DND-41 (cell line): ENCODE results near the gene OSCP1.

ENCODE experiments used
- ATAC-seq: fragments of 200-7000 bp; cut with Tn5 transposase; 3 replicates; pipeline ENCODE4 v1.9.1; 2021; ENCODE audit warnings: low read depth; ENCODE audit not compliant: insufficient read depth
- DNase-seq: peaks from one replicate; pipeline ENCODE4 v3.0.0-alpha.2; 2020
- H2AFZ ChIP-seq: 2 replicates; pipeline ENCODE4 v1.6.0; 2012; ENCODE audit warnings: low read depth, low read length
- H3K27ac ChIP-seq: 2 replicates; pipeline ENCODE4 v1.5.1; 2012; ENCODE audit warnings: low read length, inconsistent platforms
- H3K27me3 ChIP-seq: fragments of 200-600 bp; sonication (generic); 2 replicates; pipeline ENCODE4 v1.6.0; 2012; ENCODE audit warnings: low read length, mild to moderate bottlenecking, inconsistent platforms; ENCODE audit not compliant: insufficient read depth, poor library complexity
- H3K36me3 ChIP-seq: 2 replicates; pipeline ENCODE4 v1.5.1; 2012; ENCODE audit warnings: low read length, inconsistent platforms; ENCODE audit not compliant: insufficient read depth
- H3K4me1 ChIP-seq: 2 replicates; pipeline ENCODE4 v1.5.1; 2012; ENCODE audit warnings: mild to moderate bottlenecking, low read length; ENCODE audit not compliant: insufficient read depth
- H3K4me2 ChIP-seq: 2 replicates; pipeline ENCODE4 v1.6.0; 2012; ENCODE audit warnings: mild to moderate bottlenecking, moderate library complexity, low read length, inconsistent platforms; ENCODE audit not compliant: insufficient read depth
- H3K4me3 ChIP-seq, 2 experiments: fragments of 200-600 bp in 1 of 2; shearing (Covaris generic) in 1 of 2; 2 replicates each; pipeline ENCODE4 v1.5.1; 2012 to 2016; ENCODE audit warnings: inconsistent platforms in 2 of 2, low read length in 2 of 2, mild to moderate bottlenecking in 2 of 2, low read depth in 1 of 2, moderate library complexity in 1 of 2
- H3K79me2 ChIP-seq: 2 replicates; pipeline ENCODE4 v1.6.0; 2012; ENCODE audit warnings: low read length, inconsistent platforms; ENCODE audit not compliant: insufficient read depth
- H3K9ac ChIP-seq: 2 replicates; pipeline ENCODE4 v1.6.0; 2012; ENCODE audit warnings: low read depth, mild to moderate bottlenecking, inconsistent platforms, low read length, moderate library complexity
- H3K9me3 ChIP-seq: 2 replicates; pipeline ENCODE4 v1.5.1; 2012; ENCODE audit warnings: low read length, moderate library complexity, mild to moderate bottlenecking, inconsistent platforms; ENCODE audit not compliant: insufficient read depth, severe bottlenecking
- H4K20me1 ChIP-seq: 2 replicates; pipeline ENCODE4 v1.6.0; 2012; ENCODE audit warnings: low read length; ENCODE audit not compliant: insufficient read depth
- EZH2 ChIP-seq: IDR thresholded peaks from 3 replicates; pipeline ENCODE4 v1.6.1; 2012; ENCODE audit warnings: borderline replicate concordance, low read depth, mild to moderate bottlenecking, moderate library complexity, low read length, inconsistent platforms; ENCODE audit not compliant: severe bottlenecking
- TF ChIP-seq, protein P1 (sequence below): IDR thresholded peaks from 2 replicates; pipeline ENCODE4 v1.5.1; 2012; ENCODE audit warnings: borderline replicate concordance, low read length, moderate library complexity, mild to moderate bottlenecking; ENCODE audit not compliant: poor library complexity, severe bottlenecking; ENCODE audit errors: extremely low read depth

OSCP1 gene

DNA sequence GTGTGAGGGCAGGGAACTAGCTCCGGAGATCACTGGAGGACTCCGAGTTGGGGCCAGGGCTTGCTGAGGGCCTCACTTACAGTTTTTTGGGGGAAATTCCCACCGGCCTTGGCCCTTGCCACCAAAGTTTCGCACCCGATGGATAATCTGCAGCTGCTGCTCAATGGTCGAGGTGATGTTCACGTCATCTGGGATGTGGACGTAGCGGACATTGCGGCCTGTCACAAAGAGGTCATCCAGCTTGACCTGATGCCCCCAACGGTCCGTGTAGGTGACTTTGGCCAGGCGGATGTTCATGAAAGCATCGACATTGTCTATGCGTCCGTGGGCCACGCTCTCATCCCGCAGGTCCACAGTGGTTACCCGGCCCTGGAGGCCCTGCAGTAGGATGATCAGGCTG lies 56.6 kb downstream of the OSCP1 start:
- ATAC-seq = no peak

DNA sequence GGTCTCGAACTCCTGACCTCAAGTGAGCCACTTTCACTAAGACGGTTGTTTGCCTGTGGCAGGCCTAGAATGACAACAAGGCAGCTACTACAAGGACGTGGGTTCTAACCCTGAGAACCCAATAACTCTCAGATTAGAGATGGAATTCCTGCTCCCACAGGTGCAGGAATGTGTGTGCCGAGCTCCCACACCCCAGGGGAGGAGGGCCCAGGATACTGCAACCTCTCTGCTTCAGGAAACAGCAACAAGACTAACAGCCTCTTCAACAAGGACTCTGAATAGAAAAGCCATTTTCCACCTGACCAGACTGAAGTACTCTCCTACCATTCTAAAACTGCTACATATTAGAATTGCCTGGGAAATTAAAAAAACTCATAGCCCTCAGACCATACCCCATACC lies 57.4 kb downstream of the OSCP1 start:
- H2AFZ ChIP-seq = no peak overlapping the region
- H4K20me1 ChIP-seq = peaks cover 8% of the 10 kb centered on the region; the same call in 1 of the 2 replicates
- peaks cover 22% of the 10 kb centered on the region for H3K4me1 ChIP-seq
- H3K9me3 ChIP-seq = no peaks in the 10 kb centered on the region
- no peak overlapping the region for H3K4me2 ChIP-seq
- no peak overlapping the region for H3K9ac ChIP-seq
- H3K36me3 ChIP-seq = peaks cover 43% of the 10 kb centered on the region
- H3K4me3 ChIP-seq = no peak overlapping the region
- no peaks in the 10 kb centered on the region for H3K27me3 ChIP-seq
- TF ChIP-seq EZH2 = no peak
- H3K27ac ChIP-seq = no peak overlapping the region
- peaks cover 32% of the 10 kb centered on the region for H3K79me2 ChIP-seq
- DNase-seq = no peak
- no peak for ATAC-seq

More for the DNA sequence above, 56.6 kb downstream of the OSCP1 start:
- Histone ChIP-seq H3K27me3 (no peaks in the 10 kb centered on the region), H3K4me3 (no peak overlapping the region), H3K9ac (no peak overlapping the region), H3K4me2 (no peak overlapping the region), H2AFZ (no peak overlapping the region), H3K9me3 (no peaks in the 10 kb centered on the region), H3K4me1 (peaks cover 27% of the 10 kb centered on the region), H3K27ac (no peak overlapping the region), H4K20me1 (peaks cover 8% of the 10 kb centered on the region; the same call in 1 of the 2 replicates), H3K79me2 (peaks cover 35% of the 10 kb centered on the region), H3K36me3 (peaks cover 43% of the 10 kb centered on the region)
- no peak for TF ChIP-seq EZH2
- TF ChIP-seq, protein P1, sequence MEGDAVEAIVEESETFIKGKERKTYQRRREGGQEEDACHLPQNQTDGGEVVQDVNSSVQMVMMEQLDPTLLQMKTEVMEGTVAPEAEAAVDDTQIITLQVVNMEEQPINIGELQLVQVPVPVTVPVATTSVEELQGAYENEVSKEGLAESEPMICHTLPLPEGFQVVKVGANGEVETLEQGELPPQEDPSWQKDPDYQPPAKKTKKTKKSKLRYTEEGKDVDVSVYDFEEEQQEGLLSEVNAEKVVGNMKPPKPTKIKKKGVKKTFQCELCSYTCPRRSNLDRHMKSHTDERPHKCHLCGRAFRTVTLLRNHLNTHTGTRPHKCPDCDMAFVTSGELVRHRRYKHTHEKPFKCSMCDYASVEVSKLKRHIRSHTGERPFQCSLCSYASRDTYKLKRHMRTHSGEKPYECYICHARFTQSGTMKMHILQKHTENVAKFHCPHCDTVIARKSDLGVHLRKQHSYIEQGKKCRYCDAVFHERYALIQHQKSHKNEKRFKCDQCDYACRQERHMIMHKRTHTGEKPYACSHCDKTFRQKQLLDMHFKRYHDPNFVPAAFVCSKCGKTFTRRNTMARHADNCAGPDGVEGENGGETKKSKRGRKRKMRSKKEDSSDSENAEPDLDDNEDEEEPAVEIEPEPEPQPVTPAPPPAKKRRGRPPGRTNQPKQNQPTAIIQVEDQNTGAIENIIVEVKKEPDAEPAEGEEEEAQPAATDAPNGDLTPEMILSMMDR = no peak
- DNase-seq = no peak

DNA sequence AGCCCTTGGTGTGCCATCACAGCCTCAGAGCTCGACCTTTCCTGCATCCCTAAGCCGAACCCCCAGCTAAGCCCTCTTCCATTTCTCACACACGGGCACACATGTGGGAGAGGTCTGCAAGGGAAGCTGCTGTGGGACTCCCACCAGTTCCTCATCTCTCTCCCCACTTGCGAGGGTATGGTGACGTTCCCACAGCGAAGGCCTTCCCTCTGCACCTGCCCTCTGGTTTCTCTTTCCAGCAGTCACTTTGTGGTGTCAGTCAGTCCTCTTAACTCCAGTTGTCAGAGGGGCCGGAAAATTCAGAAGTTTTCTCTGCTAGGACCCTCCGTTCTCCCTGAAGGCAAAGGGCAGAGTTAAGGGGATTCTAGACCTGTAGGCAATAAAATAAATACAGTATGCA lies 59.0 kb downstream of the OSCP1 start:
- no peak overlapping the region for H2AFZ ChIP-seq
- peaks cover 19% of the 10 kb centered on the region for H3K79me2 ChIP-seq
- H3K9ac ChIP-seq = no peak overlapping the region
- TF ChIP-seq, protein P1 = no peak
- no peak for TF ChIP-seq EZH2
- H4K20me1 ChIP-seq = peaks cover 8% of the 10 kb centered on the region; the same call in 1 of the 2 replicates
- H3K9me3 ChIP-seq = no peaks in the 10 kb centered on the region
- no peak overlapping the region for H3K4me2 ChIP-seq
- H3K27me3 ChIP-seq = no peaks in the 10 kb centered on the region
- ATAC-seq (no peak), DNase-seq (no peak)
- H3K36me3 ChIP-seq = peaks cover 43% of the 10 kb centered on the region
- peaks cover 27% of the 10 kb centered on the region for H3K4me1 ChIP-seq
- no peak overlapping the region for H3K27ac ChIP-seq
- H3K4me3 ChIP-seq = no peak overlapping the region

DNA sequence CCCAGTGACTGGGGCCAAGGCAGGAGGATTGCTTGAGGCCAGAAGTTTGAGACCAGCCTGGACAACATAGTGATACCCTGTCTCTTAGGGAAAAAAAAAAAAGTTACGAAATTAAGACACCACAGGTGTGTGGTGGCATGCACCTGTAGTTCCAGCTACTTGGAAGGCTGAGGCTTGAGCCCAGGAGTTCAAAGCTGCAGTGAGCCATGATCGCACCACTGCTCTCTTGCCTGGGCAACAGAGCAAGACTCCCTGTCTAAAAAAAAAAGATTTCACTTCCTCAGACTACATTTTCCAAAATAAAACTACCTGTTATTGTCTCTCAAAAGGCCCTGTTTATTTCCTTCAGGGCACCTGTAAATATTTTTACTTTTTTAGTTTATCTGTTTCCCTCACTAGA lies 59.8 kb downstream of the OSCP1 start:
- ATAC-seq (no peak), DNase-seq (no peak)
- Histone ChIP-seq H3K4me3 (no peak overlapping the region), H3K4me2 (no peak overlapping the region), H3K27me3 (no peaks in the 10 kb centered on the region), H3K79me2 (peaks cover 12% of the 10 kb centered on the region; the same call in 1 of the 2 replicates), H3K9me3 (no peaks in the 10 kb centered on the region), H3K27ac (no peak overlapping the region), H3K9ac (no peak overlapping the region), H3K4me1 (peaks cover 26% of the 10 kb centered on the region), H3K36me3 (peaks cover 43% of the 10 kb centered on the region), H2AFZ (no peak overlapping the region), H4K20me1 (peaks cover 8% of the 10 kb centered on the region; the same call in 1 of the 2 replicates)
- TF ChIP-seq EZH2 = no peak
- TF ChIP-seq, protein P1 = no peak
